Esophagus squamous epithelium (tissue), 4 donors: ENCODE data around the gene PPIP5K1.

ENCODE experiments used
- POLR2A ChIP-seq, 4 donors: fragments of 450-650 bp; IDR thresholded peaks; one replicate each; pipeline ENCODE4 v1.6.1; 2017; ENCODE audit warnings: antibody characterized with exemption in 4 of 4, mild to moderate bottlenecking in 4 of 4, moderate library complexity in 3 of 4
- TF ChIP-seq, protein P1 (sequence below), 6 experiments: fragments of 450-650 bp in 4 of 6; fragments of 200-600 bp in 2 of 6; sonication (generic) in 2 of 6; IDR thresholded peaks; one replicate each; pipeline ENCODE4 v1.5.1; 2016 to 2019; ENCODE audit warnings: antibody characterized with exemption in 6 of 6, mild to moderate bottlenecking in 4 of 6, moderate library complexity in 4 of 6

GRCh38 chr15:43511012-43511885, 78.8 kb downstream of the PPIP5K1 start:
- TF ChIP-seq POLR2A (IDR thresholded peaks at IDR 0.05): no peak
- TF ChIP-seq, protein P1, sequence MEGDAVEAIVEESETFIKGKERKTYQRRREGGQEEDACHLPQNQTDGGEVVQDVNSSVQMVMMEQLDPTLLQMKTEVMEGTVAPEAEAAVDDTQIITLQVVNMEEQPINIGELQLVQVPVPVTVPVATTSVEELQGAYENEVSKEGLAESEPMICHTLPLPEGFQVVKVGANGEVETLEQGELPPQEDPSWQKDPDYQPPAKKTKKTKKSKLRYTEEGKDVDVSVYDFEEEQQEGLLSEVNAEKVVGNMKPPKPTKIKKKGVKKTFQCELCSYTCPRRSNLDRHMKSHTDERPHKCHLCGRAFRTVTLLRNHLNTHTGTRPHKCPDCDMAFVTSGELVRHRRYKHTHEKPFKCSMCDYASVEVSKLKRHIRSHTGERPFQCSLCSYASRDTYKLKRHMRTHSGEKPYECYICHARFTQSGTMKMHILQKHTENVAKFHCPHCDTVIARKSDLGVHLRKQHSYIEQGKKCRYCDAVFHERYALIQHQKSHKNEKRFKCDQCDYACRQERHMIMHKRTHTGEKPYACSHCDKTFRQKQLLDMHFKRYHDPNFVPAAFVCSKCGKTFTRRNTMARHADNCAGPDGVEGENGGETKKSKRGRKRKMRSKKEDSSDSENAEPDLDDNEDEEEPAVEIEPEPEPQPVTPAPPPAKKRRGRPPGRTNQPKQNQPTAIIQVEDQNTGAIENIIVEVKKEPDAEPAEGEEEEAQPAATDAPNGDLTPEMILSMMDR (IDR thresholded peaks at IDR 0.05): no peak
